K562 (cell line): ENCODE data around the gene POLD1. TPM values are rescaled to one million over a fixed set of nuclear protein-coding genes. Genes with fewer than 3 reads are reported as not detected.

Source experiments
- ARID3B ChIP-seq: fragments of 250-450 bp; sonication (Bioruptor Pico); IDR thresholded peaks from 2 replicates; pipeline ENCODE4 v1.4.0; 2020; ENCODE audit warnings: borderline replicate concordance
- ARID4B ChIP-seq: sonication (generic); formaldehyde crosslinking; IDR thresholded peaks from 2 replicates; pipeline ENCODE4 v1.8.0; 2022; ENCODE audit warnings: mild to moderate bottlenecking, missing genetic modification reagents
- CREM ChIP-seq: IDR thresholded peaks from 2 replicates; pipeline ENCODE4 v1.6.1; 2014; ENCODE audit warnings: antibody characterized with exemption, low read depth
- FOXA1 ChIP-seq: fragments of 450-650 bp; IDR thresholded peaks from 2 replicates; pipeline ENCODE4 v1.6.1; 2016; ENCODE audit warnings: mild to moderate bottlenecking, borderline replicate concordance
- HMBOX1 ChIP-seq: sonication (generic); IDR thresholded peaks from 2 replicates; pipeline ENCODE4 v1.6.1; 2016
- JUN ChIP-seq, 2 experiments: sonication (generic) in 1 of 2; formaldehyde crosslinking in 1 of 2; IDR thresholded peaks; 2 replicates each; pipeline versions ENCODE4 v1.6.1 to v1.8.0; 2012 to 2022; ENCODE audit warnings: borderline replicate concordance in 2 of 2, mild to moderate bottlenecking in 2 of 2, improper control_type of control experiment in 1 of 2, low read depth in 1 of 2, low read length in 1 of 2, missing genetic modification reagents in 1 of 2
- MED1 ChIP-seq: sonication (generic); formaldehyde crosslinking; IDR thresholded peaks from 2 replicates; pipeline ENCODE4 v1.8.1; 2023; ENCODE audit warnings: missing genetic modification reagents, borderline replicate concordance
- NCOA1 ChIP-seq: fragments of 450-650 bp; IDR thresholded peaks from 2 replicates; pipeline ENCODE4 v1.6.1; 2016; ENCODE audit warnings: low read depth
- TEAD1 ChIP-seq, 2 experiments: fragments of 450-650 bp in 1 of 2; sonication (generic) in 1 of 2; formaldehyde crosslinking; IDR thresholded peaks; 2 replicates each; pipeline versions ENCODE4 v1.4.0 to v1.8.0; 2020 to 2022; ENCODE audit warnings: mild to moderate bottlenecking in 2 of 2, missing genetic modification reagents in 1 of 2
- YY1 ChIP-seq, 3 experiments: IDR thresholded peaks; 2 replicates each; pipeline ENCODE4 v1.6.1; 2011; ENCODE audit warnings: low read length in 2 of 3, mild to moderate bottlenecking in 2 of 3, moderate library complexity in 2 of 3, borderline replicate concordance in 1 of 3, control low read depth in 1 of 3, low read depth in 1 of 3; ENCODE audit not compliant: insufficient read depth in 3 of 3, insufficient replicate concordance in 2 of 3, control insufficient read depth in 1 of 3, insufficient read length in 1 of 3; ENCODE audit errors: extremely low read depth in 1 of 3
- ZNF277 ChIP-seq: fragments of 250-450 bp; sonication (Bioruptor Pico); IDR thresholded peaks from 2 replicates; pipeline ENCODE4 v1.8.0; 2022; ENCODE audit warnings: inconsistent platforms, mild to moderate bottlenecking, moderate library complexity, borderline replicate concordance
- ZNF76 ChIP-seq: fragments of 250-450 bp; sonication (Bioruptor Pico); IDR thresholded peaks from 2 replicates; pipeline ENCODE4 v1.4.0; 2020; ENCODE audit warnings: mild to moderate bottlenecking, moderate library complexity, borderline replicate concordance
- polyA plus RNA-seq, 8 experiments: library from polyadenylated mRNA; depleted of rRNA in 4 of 8; stranded (reverse) in 5 of 8; unstranded in 3 of 8; fragments of >200 nt; fragmentation: Nextera tagmentation in 2 of 8; fragmentation: Illumina TruSeq in 1 of 8; extraction: Ambion mirVana in 2 of 8; extraction: Trizol in 1 of 8; gene quantifications; 2 replicates each; pipeline versions ENCODE4 v1.2.1 to v1.2.3, GENCODE V29; 2011 to 2014; ENCODE audit warnings: inconsistent platforms in 1 of 8, missing spikeins in 1 of 8
- total RNA-seq, 7 experiments: library from RNA; depleted of rRNA in 6 of 7; stranded (reverse); fragments of >200 nt in 6 of 7; fragmentation: Illumina TruSeq in 2 of 7; extraction: Trizol in 2 of 7; gene quantifications; 2 replicates each; pipeline versions ENCODE4 v1.2.1 to v1.2.3, GENCODE V29; 2011 to 2021; ENCODE audit warnings: low replicate concordance in 1 of 7
- TF ChIP-seq, protein P1 (sequence below): fragments of 450-650 bp; IDR thresholded peaks from 2 replicates; pipeline ENCODE4 v1.6.1; 2016; ENCODE audit warnings: missing biosample characterization, missing genetic modification characterization
- TF ChIP-seq, protein P2 (sequence below): sonication (generic); formaldehyde crosslinking; IDR thresholded peaks from 2 replicates; pipeline ENCODE4 v1.8.0; 2022; ENCODE audit warnings: missing genetic modification reagents, mild to moderate bottlenecking, borderline replicate concordance

POLD1 gene
- total and polyA plus RNA-seq, 9 of the 15 experiments (the other 6 are each of a cell fraction or from before 2014, with no cell fraction given): 1.3 to 312 (median 47.8) TPM

DNA sequence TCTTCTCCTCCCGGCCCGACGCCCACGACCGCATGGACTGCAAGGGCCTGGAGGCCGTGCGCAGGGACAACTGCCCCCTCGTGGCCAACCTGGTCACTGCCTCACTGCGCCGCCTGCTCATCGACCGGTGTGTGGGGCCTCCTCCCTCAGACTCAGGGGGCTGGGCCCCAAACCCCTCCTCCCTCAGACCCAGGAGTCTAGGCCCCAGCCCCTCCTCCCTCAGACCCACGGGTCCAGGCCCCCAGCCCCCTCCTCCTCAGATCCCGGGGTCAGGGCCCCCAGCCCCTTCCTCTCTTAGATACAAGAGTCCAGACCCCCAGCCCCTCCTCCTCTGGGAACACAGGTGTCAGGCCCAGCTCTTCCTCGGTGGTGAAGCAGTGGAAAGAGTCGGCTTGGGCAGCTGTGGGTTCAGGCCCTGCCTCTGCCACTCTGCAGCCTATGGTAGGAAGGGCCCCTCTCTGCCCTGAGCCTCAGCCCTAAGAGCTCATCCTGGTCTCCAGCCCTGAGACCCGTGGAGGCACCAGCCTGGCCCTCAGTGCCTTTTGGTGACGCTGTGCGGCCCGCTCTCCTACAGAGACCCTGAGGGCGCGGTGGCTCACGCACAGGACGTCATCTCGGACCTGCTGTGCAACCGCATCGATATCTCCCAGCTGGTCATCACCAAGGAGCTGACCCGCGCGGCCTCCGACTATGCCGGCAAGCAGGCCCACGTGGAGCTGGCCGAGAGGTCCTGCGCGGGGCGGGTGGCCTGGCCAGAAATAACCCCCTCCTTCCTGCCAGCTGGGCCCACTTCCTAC is 30.9 kb downstream of the POLD1 start (continued):
- peak; percentile 75 for TF ChIP-seq ARID4B
- TF ChIP-seq, protein P1, sequence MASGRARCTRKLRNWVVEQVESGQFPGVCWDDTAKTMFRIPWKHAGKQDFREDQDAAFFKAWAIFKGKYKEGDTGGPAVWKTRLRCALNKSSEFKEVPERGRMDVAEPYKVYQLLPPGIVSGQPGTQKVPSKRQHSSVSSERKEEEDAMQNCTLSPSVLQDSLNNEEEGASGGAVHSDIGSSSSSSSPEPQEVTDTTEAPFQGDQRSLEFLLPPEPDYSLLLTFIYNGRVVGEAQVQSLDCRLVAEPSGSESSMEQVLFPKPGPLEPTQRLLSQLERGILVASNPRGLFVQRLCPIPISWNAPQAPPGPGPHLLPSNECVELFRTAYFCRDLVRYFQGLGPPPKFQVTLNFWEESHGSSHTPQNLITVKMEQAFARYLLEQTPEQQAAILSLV: no peak
- TF ChIP-seq TEAD1 (CRISPR knock-in tag; IDR thresholded peaks at IDR 0.05): 0 out of 4 replicates have a peak, but pooled peaks of 1 of the 2 experiments have one; percentile 22
- TF ChIP-seq MED1 (CRISPR knock-in tag): no peak
- no peak for TF ChIP-seq ZNF76
- TF ChIP-seq JUN (IDR thresholded peaks at IDR 0.05; ENCODE audit: borderline replicate concordance, low read depth, low read length): peak; percentile 54; the same call in 1 of the 2 replicates
- TF ChIP-seq JUN (CRISPR knock-in tag; IDR thresholded peaks at IDR 0.05; ENCODE audit: borderline replicate concordance): no peak
- peak; percentile 84 for TF ChIP-seq CREM
- TF ChIP-seq NCOA1: no peak
- TF ChIP-seq, protein P2, sequence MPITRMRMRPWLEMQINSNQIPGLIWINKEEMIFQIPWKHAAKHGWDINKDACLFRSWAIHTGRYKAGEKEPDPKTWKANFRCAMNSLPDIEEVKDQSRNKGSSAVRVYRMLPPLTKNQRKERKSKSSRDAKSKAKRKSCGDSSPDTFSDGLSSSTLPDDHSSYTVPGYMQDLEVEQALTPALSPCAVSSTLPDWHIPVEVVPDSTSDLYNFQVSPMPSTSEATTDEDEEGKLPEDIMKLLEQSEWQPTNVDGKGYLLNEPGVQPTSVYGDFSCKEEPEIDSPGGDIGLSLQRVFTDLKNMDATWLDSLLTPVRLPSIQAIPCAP: no peak
- TF ChIP-seq FOXA1: no peak
- TF ChIP-seq YY1 (IDR thresholded peaks at IDR 0.05; ENCODE audit: borderline replicate concordance in 1 of 3, control insufficient read depth in 1 of 3, extremely low read depth in 1 of 3, insufficient read depth in 3 of 3, insufficient read length in 1 of 3, insufficient replicate concordance in 2 of 3, low read depth in 1 of 3, low read length in 2 of 3): peak in 2 of 3 experiments; percentile 49 to 67
- TF ChIP-seq ZNF277 (CRISPR knock-in tag): no peak
- TF ChIP-seq HMBOX1: no peak
- no peak for TF ChIP-seq ARID3B (CRISPR knock-in tag)
